Activated naive CD4-positive, alpha-beta T cell treated with Interleukin-2 at 50 U/mL for 16 hours (primary cell): ENCODE results near the gene PTPRD.

Source experiments
- DNase-seq: peaks from one replicate; pipeline ENCODE4 v3.0.0-alpha.2; 2020

Gene PTPRD

DNA sequence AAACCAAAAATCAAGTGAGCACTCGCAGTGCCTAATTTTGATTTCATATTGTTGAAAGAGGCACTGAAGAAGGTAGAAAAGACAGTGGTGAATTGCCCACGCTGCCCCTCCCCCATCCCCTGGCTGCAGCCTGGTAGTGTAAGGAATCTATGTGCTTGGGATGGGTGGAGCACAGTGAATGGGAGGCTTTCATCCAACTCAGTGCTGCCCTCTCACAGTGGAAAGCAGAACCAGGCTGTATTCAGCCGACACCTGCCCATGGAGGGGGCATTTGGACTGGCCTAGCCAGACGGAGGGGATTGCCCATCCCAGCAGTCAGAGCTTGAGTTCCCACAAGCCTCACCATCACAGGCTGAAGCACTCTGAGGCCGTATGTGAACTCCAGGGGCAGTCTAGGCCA, 2012.9 kb downstream of the PTPRD start:
- no peak for DNase-seq

DNA sequence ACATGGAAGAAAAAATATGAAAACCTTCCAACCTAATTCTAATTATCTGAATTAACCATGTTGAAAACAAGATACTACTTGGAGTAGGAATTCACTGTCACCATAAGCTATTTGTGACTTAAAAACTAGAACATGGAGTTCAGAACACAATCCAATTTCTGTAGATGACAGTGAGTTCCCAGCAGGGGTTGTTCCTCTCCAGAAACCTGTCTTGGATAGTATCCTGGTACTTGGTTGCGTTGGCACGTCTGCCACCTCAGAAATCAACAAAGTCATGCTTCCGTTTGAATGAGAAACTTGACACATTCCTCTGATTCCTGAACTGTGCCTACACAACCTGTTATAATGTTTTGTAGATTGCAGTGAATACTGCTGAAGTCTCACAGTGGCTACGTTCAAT, 2023.3 kb downstream of the PTPRD start:
- DNase-seq: no peak

DNA sequence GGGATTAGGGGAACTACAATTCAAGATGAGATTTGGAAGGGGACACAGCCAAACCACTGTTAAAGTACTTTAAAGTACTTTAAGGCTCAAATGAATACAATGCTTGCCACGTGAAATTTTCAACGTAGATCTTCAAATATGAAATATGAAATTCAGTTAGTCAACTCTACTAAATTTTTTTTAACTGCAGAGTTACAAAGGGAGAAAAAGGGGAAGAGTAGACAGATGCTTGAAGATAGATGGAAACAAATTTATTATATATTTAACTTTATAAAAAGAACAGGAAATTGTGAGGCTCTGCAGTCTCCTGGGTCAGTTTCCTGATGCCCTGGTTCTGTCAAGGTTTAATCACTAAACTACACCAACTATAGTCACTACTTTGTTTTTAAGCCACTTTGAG, 2027.8 kb downstream of the PTPRD start:
- no peak for DNase-seq

DNA sequence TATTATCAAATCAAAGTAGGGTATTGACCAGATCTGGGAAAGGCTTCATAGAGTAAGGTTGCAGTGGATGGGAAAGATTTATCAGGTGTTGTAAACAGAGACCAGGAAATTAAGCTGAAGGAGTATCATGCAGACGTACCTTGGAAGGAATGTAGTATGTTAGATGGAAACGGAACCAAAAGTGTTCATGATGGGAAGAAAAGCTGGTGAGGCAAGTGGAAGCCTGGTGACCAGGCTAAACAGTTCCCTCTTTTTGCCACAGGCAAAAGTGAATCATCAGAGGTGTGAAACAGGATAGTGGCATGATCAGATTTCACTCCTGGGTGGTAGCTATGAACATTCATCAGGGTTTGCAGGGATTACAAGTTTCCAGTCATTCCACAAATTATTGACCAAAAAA, 2033.1 kb downstream of the PTPRD start:
- DNase-seq: no peak

DNA sequence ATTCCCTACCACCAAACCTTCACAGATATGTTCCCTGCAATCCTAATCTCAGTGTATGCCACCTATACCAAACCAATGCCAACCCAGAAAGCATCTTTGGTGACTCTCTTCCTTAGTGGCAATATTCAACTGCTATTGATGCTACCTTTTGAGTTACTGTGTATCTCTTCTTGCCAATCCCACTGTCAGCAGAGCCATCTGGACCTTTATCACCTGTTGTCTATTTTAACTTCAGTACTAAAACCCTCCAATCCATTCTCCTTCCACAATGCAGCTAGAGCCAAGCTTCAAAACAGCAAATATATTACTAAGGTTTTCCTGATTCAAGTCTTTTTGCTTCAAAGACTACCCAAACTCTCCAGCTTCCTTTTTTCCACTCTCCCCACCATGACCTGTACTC, 2036.1 kb downstream of the PTPRD start:
- DNase-seq: no peak

DNA sequence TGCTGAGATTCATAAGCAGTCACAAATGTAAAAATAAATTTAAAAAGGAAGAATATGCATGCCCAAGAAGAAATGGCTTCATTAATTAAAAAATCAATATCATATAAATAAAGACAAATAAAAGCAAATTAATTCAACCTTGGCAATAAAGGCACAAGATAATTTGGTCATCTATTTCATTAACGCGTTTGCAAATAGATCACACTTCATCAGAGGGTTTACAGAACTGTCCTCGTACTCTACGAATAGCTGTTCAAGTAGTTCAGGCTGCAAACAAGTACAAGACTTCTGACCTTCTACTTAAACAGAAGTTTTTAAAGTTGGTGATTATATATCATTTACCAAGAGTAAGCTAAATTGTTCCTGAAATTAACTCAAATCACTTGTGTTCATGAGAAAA, 2038.0 kb downstream of the PTPRD start:
- DNase-seq: no peak

DNA sequence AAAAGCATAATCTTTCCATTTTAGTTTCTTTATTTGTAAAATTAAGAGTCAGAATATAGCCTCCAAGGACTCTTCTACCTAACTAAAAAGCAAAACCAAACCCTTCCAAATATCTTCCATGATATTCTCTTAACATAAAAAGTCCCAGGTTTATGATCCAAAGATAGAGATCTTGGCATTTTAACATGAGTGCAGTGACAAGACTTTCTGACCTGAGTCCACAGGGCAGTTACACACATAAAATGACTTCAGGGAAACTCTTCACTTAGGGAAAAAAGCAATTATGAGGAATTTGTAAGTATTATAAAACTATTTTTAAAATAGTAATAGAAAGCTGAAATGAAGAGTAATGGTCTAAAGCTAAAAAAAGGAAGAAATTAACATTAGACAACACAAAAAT, 2040.6 kb downstream of the PTPRD start:
- no peak for DNase-seq

DNA sequence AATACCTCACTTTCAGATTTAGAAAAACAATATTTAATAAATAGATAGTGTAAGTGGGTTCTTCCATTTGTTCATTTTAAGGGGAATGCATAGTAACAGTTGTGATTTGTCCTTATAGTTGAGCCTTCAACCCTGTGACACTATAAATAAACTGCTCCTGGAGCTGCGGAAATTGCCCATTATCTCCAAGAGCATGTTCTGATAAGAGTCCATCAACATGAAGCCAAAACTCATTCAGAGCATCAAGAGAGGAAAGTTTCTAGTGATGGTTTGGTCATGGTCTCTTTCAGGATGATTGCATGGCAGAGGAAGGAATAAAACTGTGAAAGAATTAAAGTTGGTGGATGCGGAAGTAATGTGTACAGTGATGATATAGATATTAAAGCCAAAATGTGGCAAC, 2041.2 kb downstream of the PTPRD start:
- DNase-seq: no peak

DNA sequence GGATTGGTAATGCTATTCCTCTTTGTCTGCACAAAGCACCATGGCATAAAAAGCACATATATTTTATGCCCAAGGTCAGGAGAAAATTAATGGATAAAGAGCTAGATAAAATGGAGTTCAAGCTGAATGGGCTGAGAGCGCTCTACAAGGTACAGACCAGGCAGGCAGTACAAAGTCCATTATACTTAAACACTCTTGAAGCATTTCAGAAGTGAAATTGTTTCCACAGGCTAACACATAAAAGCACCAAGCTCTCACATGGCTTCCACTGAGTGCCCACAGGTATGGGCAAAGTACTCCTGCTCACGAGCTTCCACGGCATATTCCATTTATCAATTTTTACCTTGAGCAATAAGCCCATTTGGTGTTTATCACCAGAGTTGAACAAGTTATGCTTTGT, 2042.0 kb downstream of the PTPRD start:
- DNase-seq: no peak

DNA sequence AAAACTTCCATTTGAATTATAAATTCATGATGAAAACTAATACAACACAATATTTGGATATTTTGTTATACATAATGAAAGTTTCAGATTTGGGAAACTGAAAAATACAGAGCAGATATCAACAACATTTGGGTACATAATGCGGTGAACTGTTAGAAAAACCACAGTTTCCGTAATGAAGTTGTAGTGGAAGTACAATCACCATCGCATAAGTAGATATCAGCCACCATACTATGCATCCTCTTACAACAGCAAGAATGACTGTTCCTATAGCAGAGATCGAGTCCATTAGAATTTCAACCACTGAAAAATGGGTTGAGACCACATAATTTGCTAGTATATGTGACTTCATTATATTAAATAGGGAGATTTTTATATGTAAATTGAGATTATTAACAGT, 2043.0 kb downstream of the PTPRD start:
- DNase-seq: no peak

DNA sequence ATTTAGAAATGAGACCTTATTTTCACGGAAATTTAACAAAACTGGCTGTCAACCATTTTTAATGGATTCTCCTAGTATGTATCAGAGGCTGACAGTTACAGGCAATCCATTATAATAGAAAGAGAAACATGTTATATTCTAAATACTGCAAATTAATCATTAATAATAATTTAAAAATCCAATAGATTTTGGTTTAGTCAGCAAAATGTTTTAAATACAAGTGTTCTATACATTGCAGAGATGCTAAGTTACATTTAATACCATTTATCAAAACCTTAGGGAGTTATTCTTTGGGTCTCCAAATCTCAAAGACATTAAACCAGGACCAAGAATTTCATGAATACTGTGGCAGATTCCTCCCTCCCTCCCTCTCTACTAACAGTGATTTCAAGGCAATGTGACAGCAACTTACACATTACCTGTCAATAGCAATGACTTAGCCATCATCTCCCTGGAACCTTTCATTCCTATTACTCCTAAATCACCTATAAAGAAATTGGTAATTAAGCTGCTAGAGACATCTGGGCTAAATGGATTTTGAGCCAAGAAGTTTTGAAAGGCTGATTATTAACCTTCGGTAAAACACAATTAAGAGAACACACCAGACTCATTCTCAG, 2044.7 kb downstream of the PTPRD start:
- no peak for DNase-seq

DNA sequence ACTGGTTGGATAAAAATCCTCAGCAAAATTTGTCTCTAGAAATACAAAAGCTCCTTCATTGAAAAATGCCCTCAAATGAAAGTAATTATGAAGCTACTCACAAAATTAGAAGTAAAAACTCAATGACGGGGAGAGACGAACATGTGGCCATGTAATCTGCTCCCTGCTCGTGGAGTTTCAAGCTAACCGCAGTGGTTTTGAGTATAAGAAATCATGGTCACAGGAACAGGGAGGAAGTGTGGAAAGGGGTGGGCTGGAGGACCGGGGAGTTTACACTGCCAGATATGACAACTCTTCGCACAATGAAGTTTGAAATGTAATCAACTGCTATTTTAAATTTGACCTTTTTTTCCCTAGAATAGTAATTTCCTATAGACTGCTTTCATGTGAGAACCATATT, 2047.8 kb downstream of the PTPRD start:
- no peak for DNase-seq

DNA sequence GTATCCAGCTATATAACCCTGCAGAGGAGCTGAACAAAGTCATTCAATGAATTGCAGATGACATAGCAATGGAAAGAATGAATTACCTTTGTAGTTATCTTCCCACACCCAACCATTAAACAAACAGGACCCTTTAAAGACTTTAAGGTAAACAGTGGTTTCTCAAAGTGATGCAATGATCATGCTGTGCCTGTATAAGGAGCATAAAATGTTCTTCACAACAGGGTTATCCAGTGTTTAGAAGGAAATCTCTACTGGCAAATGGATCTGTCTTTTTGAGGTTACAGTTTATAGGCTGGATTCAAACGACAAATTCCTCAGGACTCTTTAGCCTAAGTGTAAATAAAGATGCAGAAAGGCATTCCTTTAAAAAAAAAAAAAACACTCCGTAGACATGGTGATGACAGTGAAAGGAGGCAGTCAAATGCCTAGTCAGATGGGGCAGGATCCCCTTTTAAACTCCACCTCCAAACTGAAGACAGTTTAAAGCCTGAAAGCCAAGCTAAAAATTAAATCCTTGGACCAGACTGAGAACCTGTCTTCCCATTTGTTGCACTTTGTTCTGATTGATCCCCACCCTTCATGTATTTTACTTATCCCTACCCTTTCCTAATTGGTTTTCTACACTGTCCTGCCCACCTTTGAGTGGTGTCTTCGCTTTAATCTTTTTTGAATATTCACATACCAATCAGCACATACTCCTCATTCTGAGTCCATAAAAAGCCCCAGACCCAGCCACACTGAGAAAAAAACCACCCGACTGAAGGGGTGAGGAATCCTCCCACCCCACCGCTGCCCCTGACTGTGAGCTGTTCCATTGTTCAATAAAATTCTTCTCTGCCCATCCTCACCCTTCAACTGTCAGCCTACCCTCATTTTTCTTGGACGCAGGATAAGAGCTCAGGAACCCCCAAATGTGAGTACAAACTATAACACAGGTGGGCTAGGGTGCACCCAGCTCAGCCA, 2052.0 kb downstream of the PTPRD start:
- no peak for DNase-seq

DNA sequence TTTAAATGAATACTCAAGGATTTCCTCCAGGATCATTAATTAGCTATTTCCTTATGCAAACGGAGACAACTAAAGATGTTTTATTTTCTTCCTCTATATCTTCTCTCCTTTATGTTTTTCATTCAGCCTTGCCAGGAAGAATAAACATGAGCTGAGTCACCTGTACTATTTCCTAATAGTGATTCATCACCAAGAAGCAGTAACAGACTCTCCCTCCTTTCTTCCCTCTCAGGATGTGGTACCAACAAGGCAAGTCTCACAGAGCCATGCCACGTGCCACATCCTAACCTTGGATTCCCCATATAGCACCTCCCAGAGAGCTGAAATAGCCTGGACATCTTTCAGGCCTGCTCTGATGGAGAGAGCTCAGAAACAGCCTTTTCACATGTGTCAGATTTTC, 2054.6 kb downstream of the PTPRD start:
- DNase-seq: no peak

DNA sequence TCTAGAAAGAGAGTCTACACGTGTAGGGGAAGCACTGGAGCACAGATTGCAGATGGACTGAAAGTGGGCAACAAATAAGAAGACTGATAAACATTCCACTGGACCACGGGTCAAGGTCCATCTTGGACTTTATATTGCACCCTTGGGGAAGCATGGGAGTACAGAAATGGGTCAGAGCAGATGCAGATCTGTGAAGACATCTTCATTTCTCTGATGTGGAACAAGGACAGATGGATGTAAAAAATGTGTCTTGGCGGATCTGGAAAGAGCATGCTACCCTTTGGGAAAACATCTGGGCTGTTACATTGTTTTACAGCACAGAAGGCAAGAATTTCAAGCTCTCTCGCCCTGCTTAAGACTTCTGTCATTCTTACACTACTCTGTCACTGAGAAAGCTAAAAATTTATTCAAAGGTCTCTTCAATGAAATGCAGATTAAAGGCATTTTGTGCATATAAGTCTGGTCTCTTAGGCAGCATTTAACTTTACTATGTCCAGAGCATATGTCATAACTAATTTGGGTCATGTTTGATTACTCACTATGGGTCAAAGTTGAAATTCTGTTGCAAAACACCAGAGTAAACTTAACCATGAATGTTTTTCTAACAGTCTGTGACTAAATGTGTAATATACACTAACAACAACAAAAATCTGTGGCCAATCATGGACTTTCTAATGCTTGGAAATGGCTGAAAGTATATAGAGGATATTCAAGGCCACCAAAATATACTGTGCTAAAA, 2056.9 kb downstream of the PTPRD start:
- DNase-seq: no peak

DNA sequence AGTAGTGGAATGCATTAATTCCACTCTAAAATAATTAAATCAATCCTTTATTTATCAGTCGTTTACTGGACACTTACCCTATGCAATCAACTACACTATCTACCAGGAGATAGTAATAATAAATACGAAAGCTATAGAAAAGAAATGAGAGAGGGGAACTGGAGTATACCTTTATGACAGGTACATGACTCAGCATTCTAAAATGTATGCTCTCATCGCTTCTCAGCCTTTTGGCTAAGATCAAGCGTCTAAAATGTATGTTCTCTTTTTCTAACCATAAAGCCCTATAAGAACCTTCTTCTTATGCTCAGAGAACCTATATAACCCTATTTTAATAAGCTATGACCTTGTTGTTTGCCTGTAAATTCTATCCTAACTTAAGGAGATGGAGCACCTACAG, 2059.4 kb downstream of the PTPRD start:
- DNase-seq: no peak

DNA sequence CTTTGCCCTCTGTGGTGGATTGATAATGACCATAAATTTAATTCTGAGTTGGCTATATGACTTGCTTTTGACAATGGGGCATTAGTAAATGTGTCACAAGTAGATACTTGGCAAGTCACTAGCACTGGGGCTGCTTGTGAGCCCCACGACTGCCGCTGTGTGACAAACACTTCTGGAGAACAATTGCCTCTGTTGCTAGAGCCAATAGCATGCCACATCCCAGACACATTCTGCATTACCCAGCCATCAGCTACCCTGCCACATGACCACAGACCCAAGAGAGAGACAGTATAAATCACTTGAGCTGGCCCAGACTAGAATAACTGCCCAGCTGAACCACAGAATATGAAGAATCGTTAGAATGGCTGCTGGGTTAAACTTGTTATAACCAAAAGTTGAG, 2060.1 kb downstream of the PTPRD start:
- no peak for DNase-seq

DNA sequence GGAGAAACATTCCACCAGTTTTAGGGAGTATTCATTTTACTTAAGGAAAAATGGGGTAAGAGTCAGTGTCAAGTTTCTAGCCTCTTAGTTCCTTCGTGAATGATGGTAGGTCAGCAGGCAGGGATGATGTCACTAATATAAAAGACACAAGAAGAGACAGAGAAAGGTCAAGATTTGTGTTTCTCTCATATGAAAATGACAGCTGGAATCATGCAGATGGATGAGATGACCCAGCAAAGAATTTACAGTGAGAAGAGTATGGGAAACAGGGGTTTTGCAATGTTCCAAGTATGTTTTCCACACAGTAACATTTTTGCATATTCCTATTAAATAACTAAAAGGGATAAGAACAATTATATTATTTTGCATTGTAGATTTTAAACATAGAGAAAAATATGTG, 2063.6 kb downstream of the PTPRD start:
- DNase-seq: no peak

DNA sequence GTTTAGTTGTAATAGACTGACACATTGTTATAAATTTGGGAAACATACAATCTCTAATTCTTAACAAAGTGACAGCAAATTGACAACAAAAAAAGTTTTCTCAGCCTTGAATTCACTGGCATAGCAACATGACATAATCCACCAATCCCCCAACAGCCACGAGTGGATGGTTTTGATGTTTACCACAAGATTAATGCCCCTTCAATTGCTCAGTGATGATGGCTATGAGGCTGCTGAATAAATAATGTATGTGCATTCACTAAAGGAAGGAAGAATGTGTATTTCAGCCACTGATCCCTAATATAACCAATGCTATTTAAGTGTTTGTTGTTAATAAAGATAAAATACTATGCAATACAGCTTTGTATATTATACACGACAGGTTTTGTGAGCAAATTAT, 2069.6 kb downstream of the PTPRD start:
- no peak for DNase-seq

DNA sequence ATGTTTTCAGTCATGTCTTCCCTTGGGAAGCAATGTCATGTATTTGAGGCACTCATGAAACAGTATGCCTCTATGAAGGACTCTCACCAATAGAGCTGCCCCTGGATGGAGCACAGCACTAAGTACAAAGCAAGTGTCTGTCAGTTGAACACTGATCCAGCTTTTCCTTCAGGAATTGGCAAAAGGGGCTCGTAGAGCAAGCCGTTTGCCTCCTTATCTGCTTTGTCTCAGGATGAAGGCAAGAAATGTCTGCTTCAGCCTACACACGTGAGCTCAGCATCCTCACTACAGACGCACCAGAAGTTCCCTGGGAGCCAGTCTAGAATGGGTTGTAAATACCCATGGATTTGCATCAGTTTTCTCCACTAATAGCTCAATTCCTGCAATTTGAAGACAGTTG, 2070.3 kb downstream of the PTPRD start:
- DNase-seq: no peak

DNA sequence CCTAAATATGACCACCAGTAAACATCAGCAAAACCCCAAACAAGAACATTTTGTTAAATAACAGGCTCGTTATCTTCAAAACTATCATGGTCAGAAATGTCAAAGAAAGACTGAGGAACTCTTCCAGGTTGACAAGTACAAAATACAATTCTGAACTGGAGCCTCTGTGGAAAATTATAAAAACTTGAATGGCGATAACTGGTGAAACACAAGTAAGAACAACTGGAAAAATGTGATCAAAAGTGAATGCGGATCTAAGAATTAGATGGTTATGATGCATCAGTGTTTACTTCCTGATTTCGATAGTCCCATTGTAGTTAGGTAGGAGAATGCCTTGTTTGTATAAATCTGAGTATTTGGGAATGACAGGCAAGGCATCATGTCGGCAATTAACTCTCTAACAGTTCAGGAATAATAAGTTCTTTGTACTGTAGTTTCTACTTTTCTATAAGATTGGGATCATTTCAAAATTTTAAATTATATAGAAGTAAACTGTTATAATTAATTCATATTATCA, 2073.1 kb downstream of the PTPRD start:
- no peak for DNase-seq

DNA sequence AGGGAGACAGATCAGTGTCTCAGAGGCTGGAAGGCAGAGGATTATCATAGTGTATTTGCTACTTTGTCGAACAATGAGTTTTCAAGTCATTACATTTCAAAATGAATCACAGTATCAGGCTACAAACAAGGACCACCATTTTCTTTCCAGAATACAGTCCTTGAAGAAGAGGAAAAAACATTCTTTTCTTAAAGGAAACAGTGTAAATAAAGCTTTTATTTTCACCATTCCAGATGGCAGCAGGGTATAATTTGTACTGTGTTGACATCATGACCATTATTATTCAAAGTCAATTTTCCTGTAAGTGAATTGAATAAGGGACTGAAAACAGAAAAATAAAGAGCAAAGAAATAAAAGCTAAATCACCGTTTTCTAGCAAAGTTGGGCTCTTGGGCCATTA, 2076.0 kb downstream of the PTPRD start:
- DNase-seq: no peak

DNA sequence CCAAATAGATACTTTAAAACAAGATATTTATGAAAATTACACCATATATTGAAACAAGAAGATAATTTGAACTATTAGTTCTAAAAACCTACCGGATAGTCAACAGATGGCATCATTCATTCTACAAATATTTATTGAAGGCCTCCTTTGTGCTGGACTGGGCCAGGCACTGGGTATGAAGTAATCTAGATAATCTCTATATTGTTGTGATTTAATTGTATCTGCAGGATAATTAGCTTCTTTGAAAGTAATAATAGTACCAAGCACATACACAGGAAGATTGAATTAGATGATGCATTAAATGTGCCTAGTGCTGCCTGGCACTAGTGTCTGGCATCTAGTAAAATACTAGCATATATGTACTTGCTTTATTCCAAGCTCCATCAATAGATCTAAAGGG, 2078.0 kb downstream of the PTPRD start:
- no peak for DNase-seq

DNA sequence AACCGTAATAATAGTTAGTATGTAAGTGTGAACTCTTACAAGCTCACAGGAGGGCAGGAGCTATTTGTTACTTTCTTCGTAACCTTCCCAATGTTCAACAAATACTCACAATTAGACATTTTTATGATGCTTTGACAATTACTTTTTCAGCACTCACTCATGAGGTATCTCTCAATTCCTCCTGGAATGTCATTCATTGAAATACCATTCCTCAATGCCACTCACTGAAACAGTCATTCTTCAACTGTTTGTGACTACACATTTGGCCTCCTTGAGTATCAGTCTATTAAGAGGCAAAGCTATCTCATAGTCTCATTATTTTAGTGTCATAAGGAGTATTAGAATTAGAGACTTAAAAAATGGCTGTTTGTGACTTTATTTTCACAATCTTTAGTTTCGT, 2079.1 kb downstream of the PTPRD start:
- DNase-seq: no peak
